Measurements from ENCODE around the gene AQP5.

Gene AQP5

DNA sequence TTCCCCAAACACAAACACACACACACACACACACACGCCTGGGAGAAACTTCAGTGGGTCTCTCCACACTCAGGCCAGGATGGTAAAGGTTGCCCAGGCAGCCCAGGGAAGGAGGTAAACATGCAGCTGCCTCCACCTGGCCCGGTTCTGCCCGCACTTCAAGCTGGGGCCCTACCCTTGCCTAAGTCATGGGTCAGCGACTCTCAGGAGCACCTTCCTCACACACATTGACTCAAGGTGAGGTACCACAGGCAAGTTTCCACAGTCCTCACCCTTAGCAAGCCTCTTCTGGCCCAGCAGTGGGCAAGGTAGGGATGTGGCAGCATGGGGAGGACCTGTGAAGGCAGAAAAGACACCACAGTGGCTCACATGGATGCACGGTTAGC, 43.9 kb upstream of the AQP5 start:
- no peaks in the 10 kb centered on the region for H3K4me1 ChIP-seq (ENCODE audit: insufficient read depth, poor library complexity, severe bottlenecking)
- TF ChIP-seq, protein P1, sequence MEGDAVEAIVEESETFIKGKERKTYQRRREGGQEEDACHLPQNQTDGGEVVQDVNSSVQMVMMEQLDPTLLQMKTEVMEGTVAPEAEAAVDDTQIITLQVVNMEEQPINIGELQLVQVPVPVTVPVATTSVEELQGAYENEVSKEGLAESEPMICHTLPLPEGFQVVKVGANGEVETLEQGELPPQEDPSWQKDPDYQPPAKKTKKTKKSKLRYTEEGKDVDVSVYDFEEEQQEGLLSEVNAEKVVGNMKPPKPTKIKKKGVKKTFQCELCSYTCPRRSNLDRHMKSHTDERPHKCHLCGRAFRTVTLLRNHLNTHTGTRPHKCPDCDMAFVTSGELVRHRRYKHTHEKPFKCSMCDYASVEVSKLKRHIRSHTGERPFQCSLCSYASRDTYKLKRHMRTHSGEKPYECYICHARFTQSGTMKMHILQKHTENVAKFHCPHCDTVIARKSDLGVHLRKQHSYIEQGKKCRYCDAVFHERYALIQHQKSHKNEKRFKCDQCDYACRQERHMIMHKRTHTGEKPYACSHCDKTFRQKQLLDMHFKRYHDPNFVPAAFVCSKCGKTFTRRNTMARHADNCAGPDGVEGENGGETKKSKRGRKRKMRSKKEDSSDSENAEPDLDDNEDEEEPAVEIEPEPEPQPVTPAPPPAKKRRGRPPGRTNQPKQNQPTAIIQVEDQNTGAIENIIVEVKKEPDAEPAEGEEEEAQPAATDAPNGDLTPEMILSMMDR (IDR thresholded peaks at IDR 0.05; ENCODE audit: poor library complexity, severe bottlenecking): no peak
- no peak overlapping the region for H3K4me3 ChIP-seq (ENCODE audit: severe bottlenecking)
- H3K27ac ChIP-seq (ENCODE audit: poor library complexity, severe bottlenecking): no peak overlapping the region
- H3K36me3 ChIP-seq (ENCODE audit: low read depth): no peaks in the 10 kb centered on the region
- DNase-seq (ENCODE audit: low spot score) (no peak), ATAC-seq (ENCODE audit: low read depth) (no peak)
- H3K27me3 ChIP-seq (ENCODE audit: insufficient read depth, poor library complexity, severe bottlenecking): no peaks in the 10 kb centered on the region
- H3K9me3 ChIP-seq (ENCODE audit: severe bottlenecking): no peaks in the 10 kb centered on the region

DNA sequence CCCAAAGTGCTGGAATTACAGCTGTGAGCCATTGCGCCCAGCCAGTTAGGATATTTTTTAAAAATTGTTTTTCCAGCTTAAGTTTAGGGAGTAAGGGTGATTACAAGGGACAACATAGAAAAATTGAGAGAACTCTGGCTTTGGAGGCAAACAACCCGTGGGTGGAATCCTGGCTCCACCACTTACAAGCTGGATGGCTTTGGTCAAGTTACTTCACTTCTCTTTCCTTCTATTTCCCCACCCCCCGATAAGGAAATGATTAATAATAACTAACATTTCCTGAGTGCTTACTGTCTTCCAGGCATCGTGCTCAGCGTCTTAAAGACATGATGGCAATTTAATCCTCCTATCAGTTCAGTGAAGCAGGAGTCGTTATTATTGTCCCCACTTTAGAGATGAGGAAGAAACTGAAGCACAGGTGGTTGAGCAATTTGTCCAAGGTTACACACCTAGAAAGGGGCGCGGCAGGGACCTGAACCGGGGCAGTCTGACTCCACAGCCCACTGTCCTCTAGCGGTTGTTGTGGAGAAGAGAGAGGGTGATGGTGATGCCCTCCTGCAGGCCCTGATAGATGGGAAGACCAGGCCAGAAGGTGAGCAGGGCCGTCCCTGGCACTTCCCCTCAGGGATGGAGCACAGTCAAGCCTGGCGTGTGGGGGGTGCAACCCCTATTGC, 41.3 kb upstream of the AQP5 start:
- Histone ChIP-seq H3K4me3 (ENCODE audit: severe bottlenecking) (no peak overlapping the region), H3K9me3 (ENCODE audit: severe bottlenecking) (no peaks in the 10 kb centered on the region), H3K27me3 (ENCODE audit: insufficient read depth, poor library complexity, severe bottlenecking) (no peaks in the 10 kb centered on the region), H3K4me1 (ENCODE audit: insufficient read depth, poor library complexity, severe bottlenecking) (no peaks in the 10 kb centered on the region), H3K36me3 (ENCODE audit: low read depth) (no peaks in the 10 kb centered on the region), H3K27ac (ENCODE audit: poor library complexity, severe bottlenecking) (no peak overlapping the region)
- peak; percentile 29; the same call in 2 of the 3 replicates for ATAC-seq (ENCODE audit: low read depth)
- no peak for DNase-seq (ENCODE audit: low spot score)
- TF ChIP-seq, protein P1 (IDR thresholded peaks at IDR 0.05; ENCODE audit: poor library complexity, severe bottlenecking): no peak

DNA sequence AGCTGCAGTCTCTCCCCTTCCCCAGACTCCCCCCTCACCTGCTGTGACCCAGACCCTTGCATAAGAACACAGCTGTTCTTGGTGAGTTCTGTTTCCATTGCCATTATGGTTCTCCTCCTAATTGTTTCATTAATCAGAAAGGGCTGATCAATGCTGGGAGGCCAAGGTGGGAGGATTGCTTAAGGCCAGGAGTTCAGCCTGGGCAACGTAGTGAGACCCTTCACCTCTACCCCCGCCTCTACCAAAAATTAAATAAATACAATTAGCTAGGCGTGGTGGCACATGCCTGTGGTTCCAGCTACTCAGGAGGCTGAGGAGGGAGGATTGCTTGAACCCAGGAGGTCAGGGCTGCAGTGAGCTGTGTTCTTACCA, 40.8 kb upstream of the AQP5 start:
- Histone ChIP-seq H3K9me3 (ENCODE audit: severe bottlenecking) (no peaks in the 10 kb centered on the region), H3K36me3 (ENCODE audit: low read depth) (no peaks in the 10 kb centered on the region), H3K27ac (ENCODE audit: poor library complexity, severe bottlenecking) (no peak overlapping the region), H3K27me3 (ENCODE audit: insufficient read depth, poor library complexity, severe bottlenecking) (no peaks in the 10 kb centered on the region), H3K4me1 (ENCODE audit: insufficient read depth, poor library complexity, severe bottlenecking) (no peaks in the 10 kb centered on the region), H3K4me3 (ENCODE audit: severe bottlenecking) (no peak overlapping the region)
- no peak for DNase-seq (ENCODE audit: low spot score)
- ATAC-seq (ENCODE audit: low read depth): no peak
- TF ChIP-seq, protein P1 (IDR thresholded peaks at IDR 0.05; ENCODE audit: poor library complexity, severe bottlenecking): no peak

DNA sequence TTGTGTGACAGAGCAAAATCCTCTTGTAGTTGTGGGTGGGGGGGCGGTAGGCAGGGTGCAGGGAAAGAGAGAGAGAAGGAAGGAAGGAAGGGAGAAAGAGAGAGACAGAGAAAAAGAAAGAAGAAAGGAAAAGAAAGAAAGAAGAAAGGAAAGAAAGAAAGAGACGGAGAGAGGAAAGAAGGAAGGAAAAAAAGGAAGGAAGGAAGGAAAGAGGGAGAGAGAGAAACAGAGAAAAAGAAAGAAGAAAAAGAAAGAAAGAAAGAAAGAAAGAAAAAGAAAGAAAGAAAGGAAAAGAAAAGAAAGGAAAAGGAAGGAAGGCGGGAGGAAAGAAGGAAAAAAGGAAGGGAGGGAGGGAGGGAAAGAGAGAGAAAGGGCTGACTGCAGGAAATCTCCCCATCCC, 40.4 kb upstream of the AQP5 start:
- H3K27ac ChIP-seq (ENCODE audit: poor library complexity, severe bottlenecking): no peak overlapping the region
- DNase-seq (ENCODE audit: low spot score) (no peak), ATAC-seq (ENCODE audit: low read depth) (no peak)
- H3K4me3 ChIP-seq (ENCODE audit: severe bottlenecking): no peak overlapping the region
- TF ChIP-seq, protein P1 (IDR thresholded peaks at IDR 0.05; ENCODE audit: poor library complexity, severe bottlenecking): no peak
- H3K27me3 ChIP-seq (ENCODE audit: insufficient read depth, poor library complexity, severe bottlenecking): no peaks in the 10 kb centered on the region
- no peaks in the 10 kb centered on the region for H3K9me3 ChIP-seq (ENCODE audit: severe bottlenecking)
- H3K36me3 ChIP-seq (ENCODE audit: low read depth): no peaks in the 10 kb centered on the region
- H3K4me1 ChIP-seq (ENCODE audit: insufficient read depth, poor library complexity, severe bottlenecking): no peaks in the 10 kb centered on the region

DNA sequence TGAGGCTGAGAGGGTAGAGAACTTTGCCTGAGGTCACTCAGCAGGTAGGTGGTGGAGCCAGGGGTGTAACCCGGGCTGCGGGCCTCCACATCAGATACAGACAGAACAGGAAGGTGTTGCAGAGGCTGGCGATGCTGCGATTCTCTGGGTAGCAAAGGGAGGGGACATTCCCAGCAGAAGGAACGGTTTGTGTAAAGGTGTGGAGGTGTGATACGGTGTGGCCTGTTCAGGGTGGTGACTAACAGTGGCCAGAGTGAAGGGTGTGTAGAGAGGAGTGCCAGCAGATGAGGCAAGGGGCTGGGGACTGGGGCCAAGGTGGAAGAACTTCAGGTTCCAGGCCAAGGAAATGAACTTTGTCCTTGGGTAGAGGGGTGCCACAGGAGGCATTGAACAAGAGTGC, 39.7 kb upstream of the AQP5 start:
- H3K27ac ChIP-seq (ENCODE audit: poor library complexity, severe bottlenecking): no peak overlapping the region

More for the DNA sequence above, 39.7 kb upstream of the AQP5 start:
- DNase-seq (ENCODE audit: low spot score) (no peak), ATAC-seq (ENCODE audit: low read depth) (no peak)
- H3K36me3 ChIP-seq (ENCODE audit: low read depth): no peaks in the 10 kb centered on the region
- H3K4me1 ChIP-seq (ENCODE audit: insufficient read depth, poor library complexity, severe bottlenecking): no peaks in the 10 kb centered on the region
- TF ChIP-seq, protein P1 (IDR thresholded peaks at IDR 0.05; ENCODE audit: poor library complexity, severe bottlenecking): no peak
- H3K4me3 ChIP-seq (ENCODE audit: severe bottlenecking): no peak overlapping the region
- no peaks in the 10 kb centered on the region for H3K27me3 ChIP-seq (ENCODE audit: insufficient read depth, poor library complexity, severe bottlenecking)
- H3K9me3 ChIP-seq (ENCODE audit: severe bottlenecking): no peaks in the 10 kb centered on the region
